ENCODE data around the gene SDR42E2.
A peak's percentile ranks its signal among the peaks of the same experiment; 100 is the strongest.
"Not testable (repeated sequence)": the region's sequence is repeated elsewhere in the genome, so short reads cannot be mapped to it uniquely, and the experiment has no call there.

Gene SDR42E2

DNA sequence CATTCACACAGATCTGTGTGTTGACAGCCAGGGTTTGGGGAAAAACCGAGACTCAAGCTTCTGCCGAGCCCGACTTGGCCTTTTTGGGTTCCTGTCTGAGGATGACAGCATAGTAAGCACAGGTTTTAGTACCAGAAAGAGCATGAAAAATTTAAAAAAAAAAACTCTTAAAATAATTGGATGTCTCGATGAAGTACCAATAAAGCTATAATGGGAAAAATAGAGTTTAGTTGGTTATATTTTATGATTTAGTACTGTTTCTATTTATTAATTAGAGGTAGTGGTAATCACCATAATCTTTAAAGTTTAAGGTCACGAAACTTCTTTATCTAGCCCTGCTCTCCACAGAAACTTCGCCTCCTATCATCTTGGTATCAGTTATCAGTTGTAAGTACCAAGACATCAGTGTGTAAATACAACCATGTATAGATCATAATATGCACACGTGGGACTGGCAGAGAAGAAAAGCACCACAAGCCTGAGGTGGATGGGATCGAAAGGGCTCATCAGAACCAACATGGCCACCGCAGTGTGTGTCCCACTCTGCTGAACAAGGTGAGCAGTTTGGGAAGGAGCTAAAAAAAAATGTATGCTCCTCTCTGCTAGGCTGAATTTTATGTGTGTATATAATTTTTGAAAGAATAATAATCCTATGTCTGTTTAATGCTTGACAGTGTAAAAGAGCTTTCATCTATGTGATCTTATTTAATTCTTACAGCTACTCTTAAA, 29.4 kb downstream of the SDR42E2 start:
- DNase-seq (ENCODE audit: low spot score): peak; percentile 37

DNA sequence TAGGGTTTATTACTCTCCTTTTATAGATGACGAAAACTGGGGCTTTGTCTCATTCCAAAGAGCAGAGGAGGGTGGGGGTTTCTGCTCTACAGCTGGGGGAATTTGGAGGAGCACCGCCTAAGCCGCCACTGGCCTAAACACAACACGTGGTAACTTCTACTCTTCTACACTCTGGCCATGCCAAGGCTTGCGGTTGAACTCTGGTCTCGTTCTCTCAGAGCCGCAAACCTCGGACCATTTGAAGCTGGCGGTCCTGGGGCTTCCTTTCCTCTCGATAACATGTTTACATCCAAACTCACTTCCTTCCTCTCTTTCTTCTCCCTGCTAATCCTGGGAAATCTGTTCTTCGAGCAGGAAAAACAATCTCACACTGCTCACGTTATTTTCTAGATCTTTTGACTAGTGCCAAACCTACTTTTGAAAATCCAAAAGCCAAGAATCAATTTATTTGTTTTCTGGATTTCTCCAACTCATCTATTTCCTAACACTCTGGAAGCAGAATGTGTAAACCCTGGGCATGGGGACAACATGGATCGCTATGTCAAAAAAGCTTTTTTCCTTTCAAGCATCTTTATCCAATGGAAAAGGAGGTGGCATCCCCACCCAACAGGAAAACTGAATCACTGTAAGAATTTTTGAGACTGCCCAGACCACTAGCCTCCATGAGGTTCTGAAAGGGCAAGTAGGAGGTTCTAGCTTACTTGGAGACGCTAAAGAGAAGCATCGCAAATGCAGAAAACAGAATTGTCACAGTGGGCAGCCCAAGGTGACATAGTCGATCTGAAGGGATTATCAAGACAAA, 30.2 kb downstream of the SDR42E2 start:
- peak; percentile 76 for DNase-seq (ENCODE audit: low spot score)

GRCh38 chr16:22193063-22193411, 30.7 kb downstream of the SDR42E2 start:
- no peak for DNase-seq (ENCODE audit: low spot score)

GRCh38 chr16:22194707-22195444, 32.6 kb downstream of the SDR42E2 start:
- DNase-seq (ENCODE audit: low spot score): no peak

GRCh38 chr16:22195445-22195694, 33.1 kb downstream of the SDR42E2 start:
- no peak for DNase-seq (ENCODE audit: low spot score)

DNA sequence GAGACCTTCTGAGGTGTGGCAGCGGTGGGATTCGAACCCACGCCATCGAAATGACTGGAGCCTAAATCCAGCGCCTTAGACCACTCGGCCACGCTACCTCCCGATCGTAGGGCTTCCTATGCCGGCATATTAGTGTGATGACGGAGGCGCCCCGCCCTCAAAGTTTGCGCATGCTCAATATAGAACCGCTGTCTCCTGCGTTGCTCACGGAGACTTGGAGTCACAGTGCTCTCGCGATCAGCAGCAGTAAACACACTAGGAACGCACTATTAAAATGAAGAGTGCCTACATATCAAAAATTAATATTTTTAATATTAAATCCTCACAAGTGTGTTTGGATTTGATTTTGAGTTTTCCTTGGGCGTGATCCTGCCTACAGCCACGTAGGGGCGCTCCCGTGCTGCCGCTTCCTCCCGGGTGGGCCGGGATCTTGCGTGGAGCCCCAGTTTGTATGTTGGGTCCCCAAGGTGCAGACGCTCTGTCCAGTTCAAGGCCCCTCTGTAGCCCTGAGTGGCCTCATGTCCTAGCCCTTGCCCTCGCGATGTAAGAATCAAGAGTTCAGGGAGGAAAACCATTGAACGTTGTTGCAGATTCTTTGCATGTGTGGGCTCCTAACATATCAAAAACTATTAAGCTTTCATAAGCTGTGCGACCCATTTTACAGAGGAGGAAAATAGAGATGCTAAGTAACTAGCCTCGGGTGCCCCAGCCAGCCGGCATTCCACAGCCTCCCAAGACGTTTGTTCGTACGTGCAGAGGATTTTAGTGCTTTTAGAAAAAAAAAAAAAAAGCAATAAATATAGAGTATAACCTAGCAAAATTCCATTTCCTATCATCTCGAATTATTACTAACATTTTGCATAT, 33.6 kb downstream of the SDR42E2 start:
- DNase-seq (ENCODE audit: low spot score): peak; percentile 81

DNA sequence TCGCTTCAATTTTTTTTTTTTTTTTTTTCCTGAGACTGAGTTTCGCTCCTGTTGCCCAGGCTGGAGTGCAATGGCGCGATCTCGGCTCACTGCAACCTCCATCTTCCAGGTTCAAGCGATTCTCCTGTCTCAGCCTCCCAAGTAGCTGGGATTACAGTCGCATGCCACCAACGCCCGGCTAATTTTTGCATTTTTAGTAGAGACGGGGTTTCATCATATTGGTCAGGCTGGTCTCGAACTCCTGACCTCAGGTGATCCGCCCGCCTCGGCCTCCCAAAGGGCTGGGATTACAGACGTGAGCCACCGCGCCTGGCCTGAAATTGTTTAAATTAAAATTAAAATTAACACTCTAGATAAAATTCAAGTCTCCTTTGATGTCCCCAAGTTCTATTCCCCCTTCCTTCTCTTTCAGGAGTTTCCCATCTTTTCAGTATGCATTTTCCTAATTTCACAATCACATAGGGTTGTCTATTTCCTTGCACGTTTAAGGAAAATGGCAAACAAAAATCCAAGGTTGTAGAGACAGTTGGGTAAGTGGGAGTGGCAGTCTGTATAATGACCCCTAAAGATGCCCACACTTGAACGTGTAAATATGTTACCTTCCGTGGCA, 34.4 kb downstream of the SDR42E2 start:
- not testable (repeated sequence) for DNase-seq (ENCODE audit: low spot score)

DNA sequence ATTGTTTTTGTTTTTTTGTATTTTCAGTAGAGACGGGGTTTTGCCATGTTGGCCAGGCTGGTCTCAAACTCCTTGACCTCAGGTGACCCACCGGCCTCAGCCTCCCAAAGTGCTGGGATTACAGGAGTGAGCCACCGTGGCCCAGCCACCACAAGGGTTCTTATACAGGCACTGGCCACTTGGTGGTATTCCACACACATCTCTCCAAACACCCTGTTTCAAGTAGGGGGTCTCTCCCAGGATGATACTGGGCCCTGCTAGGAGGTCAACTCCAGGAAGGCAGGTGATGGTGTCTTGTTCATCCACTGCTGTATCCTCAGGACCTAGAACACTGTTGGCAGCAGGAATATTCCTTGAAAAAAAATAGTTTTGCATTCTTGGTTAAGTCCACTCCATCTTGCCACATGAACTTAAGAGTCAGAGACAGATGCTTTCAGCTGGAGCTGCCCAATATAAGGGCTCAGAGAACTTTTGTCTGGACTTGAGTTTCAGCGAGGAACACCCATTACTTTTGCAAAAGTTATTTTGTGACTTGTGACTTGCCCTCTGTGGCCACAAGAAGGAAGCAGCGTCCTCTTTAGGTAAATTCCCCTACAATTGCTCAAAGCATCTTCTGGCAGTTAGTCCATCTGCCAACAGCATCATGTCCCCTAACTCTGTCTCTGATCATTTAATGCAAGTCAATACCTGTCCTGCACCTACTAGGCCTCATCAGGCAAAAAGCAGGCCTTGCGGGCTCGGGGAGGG, 36.4 kb downstream of the SDR42E2 start:
- no peak for DNase-seq (ENCODE audit: low spot score)

DNA sequence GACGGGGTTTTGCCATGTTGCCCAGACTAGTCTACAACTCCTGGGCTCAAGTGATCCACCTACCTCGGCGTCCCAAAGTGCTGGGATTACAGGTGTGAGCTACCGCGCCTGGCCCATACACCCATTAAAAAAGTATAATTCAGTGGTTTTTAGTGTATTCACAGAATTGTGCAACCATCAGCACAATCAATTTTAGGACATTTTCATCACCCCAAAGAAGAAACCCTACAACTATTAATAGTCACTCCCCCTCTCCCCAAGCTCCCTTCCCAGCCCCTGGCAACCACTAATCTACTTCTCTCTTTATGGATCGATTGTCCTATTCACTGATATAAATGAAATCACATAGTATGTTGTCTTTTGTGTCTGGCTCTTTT, 39.9 kb downstream of the SDR42E2 start:
- DNase-seq (ENCODE audit: low spot score): no peak

- DNase-seq (ENCODE audit: low spot score): no peak
Observed at GRCh38 chr16:22203091-22203490, 40.8 kb downstream of the SDR42E2 start.

DNA sequence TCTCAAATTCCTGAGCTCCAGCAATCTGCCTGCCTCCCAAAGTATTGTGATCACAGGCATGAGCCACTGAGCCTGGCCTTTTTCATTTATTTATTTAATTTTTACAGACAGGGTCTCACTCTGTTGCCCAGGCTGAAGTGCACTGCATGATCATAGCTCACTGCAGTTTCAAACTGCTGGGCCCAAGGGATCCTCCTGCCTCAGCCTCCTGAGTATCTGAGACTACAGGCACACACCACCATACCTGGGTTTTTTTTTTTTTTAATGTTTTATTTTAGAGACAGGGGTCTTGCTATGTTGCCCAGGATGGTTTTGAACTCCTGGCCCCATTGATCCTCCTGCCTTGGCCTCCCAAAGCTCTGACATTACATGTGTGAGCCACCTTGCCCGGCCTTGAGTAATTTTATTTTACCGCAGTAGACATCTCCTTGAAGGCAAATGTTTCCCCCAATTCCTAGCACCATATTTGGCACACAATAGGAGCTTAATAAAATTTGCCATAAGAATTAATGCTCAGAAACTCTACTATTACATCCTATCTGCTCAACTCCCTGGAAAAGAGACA, 41.9 kb downstream of the SDR42E2 start:
- no peak for DNase-seq (ENCODE audit: low spot score)

GRCh38 chr16:22205577-22206012, 43.3 kb downstream of the SDR42E2 start:
- no peak for DNase-seq (ENCODE audit: low spot score)

- DNase-seq (ENCODE audit: low spot score): peak; percentile 94
Observed at GRCh38 chr16:22206013-22206841, 43.9 kb downstream of the SDR42E2 start, which contains the start of gene EEF2K. TSS of gene EEF2K (plus strand) at chr16:22206278. CDS start at chr16:22225730, 19,452 bp downstream.

- peak; percentile 49 for DNase-seq (ENCODE audit: low spot score)
Observed at GRCh38 chr16:22206842-22207714, 44.8 kb downstream of the SDR42E2 start.

DNA sequence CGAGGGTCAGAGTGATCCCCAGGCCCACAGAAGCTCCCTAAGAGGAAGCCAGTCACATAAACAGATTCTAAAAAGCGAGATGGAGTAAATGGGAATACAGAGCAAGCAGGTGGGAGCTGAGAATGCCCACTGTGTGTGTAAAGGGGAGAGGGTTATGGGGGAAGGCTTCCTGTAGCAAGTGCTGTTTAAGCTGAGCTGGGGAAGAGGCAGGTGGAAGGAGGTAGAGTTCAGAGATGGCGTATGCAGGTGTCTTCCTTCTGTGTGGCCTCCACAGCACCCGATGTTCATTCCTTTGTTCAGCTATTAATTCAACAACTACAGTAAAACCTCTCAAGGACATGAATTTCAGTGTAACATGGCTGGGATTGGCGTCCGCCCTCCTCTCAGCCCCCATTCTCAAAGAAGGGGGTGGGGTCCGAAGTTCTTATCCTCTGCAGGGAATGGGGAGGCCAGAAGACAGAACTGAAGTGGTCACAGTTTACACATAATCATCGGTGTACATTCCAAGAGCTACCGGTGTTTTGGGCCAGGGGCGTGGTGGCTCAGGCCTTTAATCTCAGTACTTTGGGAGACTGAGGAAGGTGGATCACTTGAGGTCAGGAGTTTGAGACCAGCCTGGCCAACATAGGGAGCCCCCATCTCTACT, 45.5 kb downstream of the SDR42E2 start:
- no peak for DNase-seq (ENCODE audit: low spot score)

DNA sequence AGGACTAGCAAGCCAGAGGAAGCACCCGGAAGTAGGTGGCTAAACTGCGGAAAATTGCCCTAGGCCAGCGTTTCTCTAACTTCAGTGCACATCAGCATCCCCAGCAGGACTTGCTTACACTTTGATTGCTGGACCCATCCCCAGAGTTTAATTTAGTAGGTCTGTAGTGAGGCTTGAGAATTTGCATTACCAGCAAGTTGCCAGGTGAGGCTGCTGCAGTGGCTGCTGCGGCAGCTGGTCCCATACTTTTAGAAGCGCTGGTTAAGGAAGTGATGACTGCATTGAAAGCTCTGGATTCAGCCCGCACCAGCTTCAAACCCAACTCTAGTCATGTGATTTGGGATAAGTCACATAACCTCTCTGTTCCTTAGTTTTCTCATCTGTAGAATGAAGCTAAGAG, 48.0 kb downstream of the SDR42E2 start:
- DNase-seq (ENCODE audit: low spot score): no peak

GRCh38 chr16:22210854-22211253, 48.5 kb downstream of the SDR42E2 start:
- no peak for DNase-seq (ENCODE audit: low spot score)

DNA sequence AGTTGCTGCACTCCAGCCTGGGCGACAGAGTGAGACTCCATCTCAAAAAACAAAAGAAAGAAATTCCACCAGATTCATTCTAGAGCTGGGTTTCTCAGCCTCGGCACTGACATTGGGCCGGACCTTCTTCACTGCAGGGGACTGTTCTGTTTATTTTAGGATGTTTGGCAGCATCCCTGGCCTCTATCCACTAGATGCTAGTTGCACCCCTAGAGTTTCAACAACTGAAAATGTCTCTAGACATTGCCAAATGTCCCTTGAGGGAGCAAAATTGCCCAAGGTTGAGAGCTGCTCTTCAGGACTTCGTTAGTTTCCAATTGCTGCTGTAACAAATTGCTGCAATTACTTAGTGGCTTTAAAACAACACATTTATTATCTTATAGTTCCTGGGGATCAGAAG, 50.9 kb downstream of the SDR42E2 start:
- DNase-seq (ENCODE audit: low spot score): no peak

Measured in kidney capillary endothelial cell (primary cell).